Vagina (tissue), 2 donors: ENCODE data around the gene SLC36A1.

Experiments
- CTCF ChIP-seq, 3 experiments: fragments of 450-650 bp in 2 of 3; fragments of 200-600 bp in 1 of 3; sonication (generic) in 1 of 3; IDR thresholded peaks; one replicate each; pipeline ENCODE4 v1.5.1; 2017 to 2019; ENCODE audit warnings: antibody characterized with exemption in 3 of 3, mild to moderate bottlenecking in 2 of 3, moderate library complexity in 2 of 3
- POLR2A ChIP-seq, 2 donors: fragments of 450-650 bp; IDR thresholded peaks; one replicate each; pipeline ENCODE4 v1.6.1; 2017; ENCODE audit warnings: antibody characterized with exemption in 2 of 2, mild to moderate bottlenecking in 2 of 2, moderate library complexity in 2 of 2
- POLR2AphosphoS5 ChIP-seq, 2 donors: sonication (generic); formaldehyde crosslinking; IDR thresholded peaks; one replicate each; pipeline ENCODE4 v1.9.0; 2017; ENCODE audit warnings: antibody characterized with exemption in 2 of 2, mild to moderate bottlenecking in 2 of 2, low read depth in 1 of 2; ENCODE audit not compliant: insufficient read depth in 1 of 2

- TF ChIP-seq CTCF (IDR thresholded peaks at IDR 0.05) (no peak), POLR2A (IDR thresholded peaks at IDR 0.05) (no peak), POLR2AphosphoS5 (IDR thresholded peaks at IDR 0.05; ENCODE audit: insufficient read depth in 1 of 2, low read depth in 1 of 2) (no peak)
These were observed 22.4 kb upstream of the SLC36A1 start for GRCh38 chr5:151424892-151425523.
